ENCODE measurements around the gene ARHGAP19. TPM values are rescaled to one million over a fixed set of nuclear protein-coding genes. Genes with fewer than 3 reads are reported as not detected.

Gene ARHGAP19
- total and polyA plus RNA-seq, 2 of the 8 experiments (the other 6 are each of a cell fraction or from before 2014, with no cell fraction given) = 13.3 to 32.1 TPM

- peak; percentile 49; the same call in 1 of the 2 replicates for TF ChIP-seq E2F6 (IDR thresholded peaks at IDR 0.05)
- TF ChIP-seq ASH2L (IDR thresholded peaks at IDR 0.05; ENCODE audit: low read length) = peak; percentile 28
- peak; percentile 4; the same call in 1 of the 2 replicates for TF ChIP-seq SUZ12 (IDR thresholded peaks at IDR 0.05; ENCODE audit: low read length)
- peak; percentile 9 for TF ChIP-seq CTBP2 (IDR thresholded peaks at IDR 0.05; ENCODE audit: borderline replicate concordance, insufficient read depth, insufficient read length, low read length)
- peak; percentile 50; the same call in 1 of the 2 replicates for TF ChIP-seq TAF1 (IDR thresholded peaks at IDR 0.05; ENCODE audit: low read depth, low read length)
- TF ChIP-seq CHD7 (IDR thresholded peaks at IDR 0.05; ENCODE audit: insufficient replicate concordance, low read length) = no peak
- TF ChIP-seq RAD21 (IDR thresholded peaks at IDR 0.05 in 1 of 2, conservative IDR thresholded peaks at IDR 0.05 in 1 of 2; ENCODE audit: low read depth in 2 of 2, low read length in 2 of 2) = peak in 1 of 2 experiments; percentile 33; a peak in 3 of 4 replicates
- TF ChIP-seq POU5F1 (IDR thresholded peaks at IDR 0.05; ENCODE audit: low read depth, low read length) = no peak
Measured at GRCh38 chr10:97319671-97320479, 27.4 kb upstream of the ARHGAP19 start (continued).
